ENCODE measurements around the gene RFNG. TPM values are rescaled to one million over a fixed set of nuclear protein-coding genes. Genes with fewer than 3 reads are reported as not detected.

RFNG gene
- total and polyA plus RNA-seq, 2 of the 13 experiments (the other 11 are each of a cell fraction or from before 2014, with no cell fraction given), result 61.4 to 64.0 TPM

GRCh38 chr17:82018152-82018988 is 33.2 kb downstream of the RFNG start (continued):
- TF ChIP-seq AKNA (CRISPR knock-in tag; IDR thresholded peaks at IDR 0.05; ENCODE audit: borderline replicate concordance), result no peak
- no peak for TF ChIP-seq HDAC6 (IDR thresholded peaks at IDR 0.05; ENCODE audit: low read depth, low read length)
- TF ChIP-seq HIC2 (CRISPR knock-in tag; IDR thresholded peaks at IDR 0.05; ENCODE audit: low read depth), result peak; percentile 43; the same call in 1 of the 2 replicates
- no peak for TF ChIP-seq CBX5 (CRISPR knock-in tag; IDR thresholded peaks at IDR 0.05; ENCODE audit: borderline replicate concordance)
- no peak for TF ChIP-seq HIVEP1 (CRISPR knock-in tag; IDR thresholded peaks at IDR 0.05)
- TF ChIP-seq DRAP1 (CRISPR knock-in tag; IDR thresholded peaks at IDR 0.05), result no peak; the same call in 1 of the 2 replicates
- no peak for TF ChIP-seq ATF7 (IDR thresholded peaks at IDR 0.05)
- TF ChIP-seq ATF7 (CRISPR knock-in tag; IDR thresholded peaks at IDR 0.05), result no peak
- TF ChIP-seq ZNF768 (CRISPR knock-in tag; IDR thresholded peaks at IDR 0.05), result peak; percentile 10; the same call in 1 of the 2 replicates
- TF ChIP-seq ZNF44 (CRISPR knock-in tag; IDR thresholded peaks at IDR 0.05), result no peak
- TF ChIP-seq ZBTB26 (CRISPR knock-in tag; IDR thresholded peaks at IDR 0.05; ENCODE audit: borderline replicate concordance), result no peak
- TF ChIP-seq ZMAT3 (CRISPR knock-in tag; conservative IDR thresholded peaks at IDR 0.05), result no peak
- no peak for TF ChIP-seq ZNF292 (CRISPR knock-in tag; IDR thresholded peaks at IDR 0.05; ENCODE audit: borderline replicate concordance, low read depth)
- no peak for TF ChIP-seq ATF6 (CRISPR knock-in tag; conservative IDR thresholded peaks at IDR 0.05)
- TF ChIP-seq BATF2 (CRISPR knock-in tag; IDR thresholded peaks at IDR 0.05), result no peak
- no peak for TF ChIP-seq ZEB1 (IDR thresholded peaks at IDR 0.05; ENCODE audit: insufficient replicate concordance, low read depth)
- no peak for TF ChIP-seq ZSCAN12 (CRISPR knock-in tag; IDR thresholded peaks at IDR 0.05)
- TF ChIP-seq MEF2D (CRISPR knock-in tag; IDR thresholded peaks at IDR 0.05), result no peak
